Measurements from ENCODE around the gene CIDEB. TPM values are rescaled to one million over a fixed set of nuclear protein-coding genes. Genes with fewer than 3 reads are reported as not detected.

CIDEB gene
- total and polyA plus RNA-seq, 10 of the 15 experiments (the other 5 are each of a cell fraction or from before 2014, with no cell fraction given): 0.34 to 6.3 (median 3.2) TPM

GRCh38 chr14:24312736-24313507, 5.1 kb upstream of the CIDEB start (continued):
- TF ChIP-seq CBX5 (IDR thresholded peaks at IDR 0.05; ENCODE audit: low read depth) (no peak), MTA3 (IDR thresholded peaks at IDR 0.05; ENCODE audit: borderline replicate concordance, low read length) (peak; percentile 54; the same call in 1 of the 2 replicates), BACH1 (IDR thresholded peaks at IDR 0.05; ENCODE audit: borderline replicate concordance) (no peak), ZNF217 (IDR thresholded peaks at IDR 0.05) (no peak), YBX1 (IDR thresholded peaks at IDR 0.05) (no peak), FOS (IDR thresholded peaks at IDR 0.05; ENCODE audit: borderline replicate concordance, extremely low read depth, insufficient read length) (no peak), IRF4 (IDR thresholded peaks at IDR 0.05; ENCODE audit: low read depth, low read length) (no peak), CTCF (IDR thresholded peaks at IDR 0.05 in 2 of 3, conservative IDR thresholded peaks at IDR 0.05 in 1 of 3; ENCODE audit: control insufficient read depth in 2 of 3, extremely low read depth in 1 of 3, insufficient read depth in 1 of 3, low read depth in 3 of 3, low read length in 3 of 3) (no peak), SMAD1 (IDR thresholded peaks at IDR 0.05; ENCODE audit: low read depth, partially characterized antibody) (no peak), TBL1XR1 (IDR thresholded peaks at IDR 0.05; ENCODE audit: low read depth, low read length) (no peak), IKZF2 (IDR thresholded peaks at IDR 0.05) (peak in 1 of 2 experiments; percentile 48; a peak in 1 of 4 replicates), BRCA1 (IDR thresholded peaks at IDR 0.05; ENCODE audit: low read depth, low read length) (no peak)
